ENCODE results near the gene ZNF639. TPM values are rescaled to one million over a fixed set of nuclear protein-coding genes. Genes with fewer than 3 reads are reported as not detected.

ZNF639 gene
- total and polyA plus RNA-seq, 9 of the 15 experiments (the other 6 are each of a cell fraction or from before 2014, with no cell fraction given), result 17.6 to 88.1 (median 53.7) TPM

GRCh38 chr3:179347345-179348194 lies 24.7 kb downstream of the ZNF639 start, which contains the start of gene MFN1 (continued):
- no peak for TF ChIP-seq E4F1 (CRISPR knock-in tag; IDR thresholded peaks at IDR 0.05; ENCODE audit: borderline replicate concordance)
- peak; percentile 96 for TF ChIP-seq GABPA (tag; conservative IDR thresholded peaks at IDR 0.05; ENCODE audit: low read depth)
- no peak for TF ChIP-seq MXI1 (IDR thresholded peaks at IDR 0.05; ENCODE audit: low read depth, low read length)
- no peak for TF ChIP-seq TFAM (CRISPR knock-in tag; conservative IDR thresholded peaks at IDR 0.05)
- peak in 1 of 2 experiments; percentile 45; a peak in 2 of 4 replicates for TF ChIP-seq NRF1 (conservative IDR thresholded peaks at IDR 0.05 in 1 of 2, IDR thresholded peaks at IDR 0.05 in 1 of 2)
- TF ChIP-seq C11orf30 (IDR thresholded peaks at IDR 0.05; ENCODE audit: low read depth), result peak; percentile 59; the same call in 1 of the 2 replicates
- peak; percentile 53; the same call in 1 of the 2 replicates for TF ChIP-seq ARID4B (CRISPR knock-in tag; IDR thresholded peaks at IDR 0.05)
- no peak for TF ChIP-seq GATA2 (CRISPR knock-in tag; IDR thresholded peaks at IDR 0.05)
- TF ChIP-seq PHB2 (IDR thresholded peaks at IDR 0.05; ENCODE audit: low read depth), result no peak
- peak; percentile 72; the same call in 1 of the 2 replicates for TF ChIP-seq MTA3 (IDR thresholded peaks at IDR 0.05; ENCODE audit: borderline replicate concordance)
- no peak for TF ChIP-seq ZHX1 (conservative IDR thresholded peaks at IDR 0.05; ENCODE audit: low read length)
- TF ChIP-seq ZBTB7A (IDR thresholded peaks at IDR 0.05; ENCODE audit: borderline replicate concordance, control insufficient read depth, low read depth, low read length), result peak; percentile 35; the same call in 1 of the 2 replicates

Data from K562 (cell line).